Esophagus muscularis mucosa (tissue), 4 donors: ENCODE data around the gene BIN1. TPM values are rescaled to one million over a fixed set of nuclear protein-coding genes. Genes with fewer than 3 reads are reported as not detected.

Experiments used
- DNase-seq: peaks from one replicate; pipeline ENCODE4 v3.0.0-alpha.2; 2017; ENCODE audit errors: extremely low spot score
- H3K27ac ChIP-seq, 4 donors: fragments of 200-600 bp; sonication (generic); replicated peaks in 1 of 4; 1 replicate in 3 of 4; 2 replicates in 1 of 4; pipeline ENCODE4 v1.5.1; 2016 to 2019; ENCODE audit warnings: mild to moderate bottlenecking in 1 of 4
- H3K27me3 ChIP-seq, 4 donors: fragments of 200-600 bp; sonication (generic); one replicate each; pipeline versions ENCODE4 v1.5.1 to v1.6.0; 2016 to 2019
- H3K36me3 ChIP-seq, 4 donors: fragments of 200-600 bp; sonication (generic); one replicate each; pipeline ENCODE4 v1.5.1; 2016 to 2019
- H3K4me1 ChIP-seq, 4 donors: fragments of 200-600 bp; sonication (generic); one replicate each; pipeline ENCODE4 v1.5.1; 2016 to 2019
- H3K4me3 ChIP-seq, 4 donors: fragments of 200-600 bp; sonication (generic); 1 replicate in 2 of 4; 2 replicates in 2 of 4; pipeline ENCODE4 v1.5.1; 2016 to 2019; ENCODE audit warnings: mild to moderate bottlenecking in 4 of 4, moderate library complexity in 1 of 4
- H3K9me3 ChIP-seq, 4 donors: fragments of 200-600 bp; sonication (generic); 1 replicate in 3 of 4; 2 replicates in 1 of 4; pipeline ENCODE4 v1.5.1; 2016 to 2019
- CTCF ChIP-seq, 3 experiments: fragments of 200-600 bp in 2 of 3; fragments of 450-650 bp in 1 of 3; sonication (generic) in 2 of 3; IDR thresholded peaks; one replicate each; pipeline ENCODE4 v1.5.1; 2017 to 2019; ENCODE audit warnings: antibody characterized with exemption in 3 of 3, mild to moderate bottlenecking in 2 of 3, moderate library complexity in 1 of 3
- EP300 ChIP-seq: sonication (generic); formaldehyde crosslinking; IDR thresholded peaks from one replicate; pipeline ENCODE4 v1.6.1; 2017; ENCODE audit warnings: antibody characterized with exemption
- POLR2A ChIP-seq: fragments of 450-650 bp; IDR thresholded peaks from one replicate; pipeline ENCODE4 v1.6.1; 2017; ENCODE audit warnings: antibody characterized with exemption, moderate library complexity, mild to moderate bottlenecking, low read depth
- POLR2AphosphoS5 ChIP-seq, 2 donors: sonication (generic); formaldehyde crosslinking; IDR thresholded peaks; one replicate each; pipeline ENCODE4 v1.6.1; 2017; ENCODE audit warnings: antibody characterized with exemption in 2 of 2
- WGBS: methylation state at CpG from one replicate; pipeline ENCODE4 v1.1.5; 2018; 5-methylcytosine and 5-hydroxymethylcytosine counted together
- intact Hi-C: fragments of 100-400 bp; cut with DNase I; formaldehyde crosslinking; loops from one replicate; pipeline ENCODE4 v1.15.1; 2023
- total RNA-seq, 4 donors: library from RNA; depleted of rRNA; stranded (reverse); fragments of >200 nt; gene quantifications; one replicate each; pipeline versions ENCODE4 v1.1.0 to v1.2.1, GENCODE V29; 2016

Gene BIN1
- total RNA-seq, 4 donors from 2014 or later: 32.4 to 78.2 (median 50.2) TPM

GRCh38 chr2:127139766-127140165, 32.8 kb upstream of the BIN1 start:
- DNase-seq: no peak
- TF ChIP-seq EP300 (no peak), POLR2A (no peak), CTCF (IDR thresholded peaks at IDR 0.05) (no peak), POLR2AphosphoS5 (IDR thresholded peaks at IDR 0.05) (no peak)
- no peaks in the 10 kb centered on the region for H3K36me3 ChIP-seq
- no peak overlapping the region for H3K27ac ChIP-seq
- intact Hi-C loops: no loop called here
- H3K27me3 ChIP-seq: no peaks in the 10 kb centered on the region
- peaks cover 14 to 22% (median 21%) of the 10 kb centered on the region in 4 donors for H3K4me1 ChIP-seq
- H3K9me3 ChIP-seq: no peaks in the 10 kb centered on the region
- 60% methylated on average over 2 of the region's 2 CpGs for WGBS
- no peak overlapping the region for H3K4me3 ChIP-seq

- peaks cover 0 to 7% (median 6%) of the 10 kb centered on the region in 4 donors for H3K4me1 ChIP-seq
- no peak overlapping the region for H3K4me3 ChIP-seq
- no peaks in the 10 kb centered on the region for H3K9me3 ChIP-seq
- intact Hi-C loops: no loop called here
- no peak overlapping the region for H3K27ac ChIP-seq
- 84% methylated on average over 10 of the region's 12 CpGs for WGBS
- H3K27me3 ChIP-seq: no peaks in the 10 kb centered on the region
- TF ChIP-seq CTCF (IDR thresholded peaks at IDR 0.05) (no peak), POLR2A (no peak), EP300 (no peak), POLR2AphosphoS5 (IDR thresholded peaks at IDR 0.05) (no peak)
- DNase-seq: no peak
- H3K36me3 ChIP-seq: no peaks in the 10 kb centered on the region
Measured at GRCh38 chr2:127138281-127138680, 31.3 kb upstream of the BIN1 start.

- H3K27ac ChIP-seq: no peak overlapping the region
- no peaks in the 10 kb centered on the region for H3K36me3 ChIP-seq
- no peak for DNase-seq
- WGBS: 94% methylated on average over 6 of the region's 15 CpGs
- no peak overlapping the region for H3K4me3 ChIP-seq
- intact Hi-C loops: no loop called here
- H3K9me3 ChIP-seq: no peaks in the 10 kb centered on the region
- no peaks in the 10 kb centered on the region for H3K27me3 ChIP-seq
- no peak for TF ChIP-seq EP300
- no peak for TF ChIP-seq CTCF (IDR thresholded peaks at IDR 0.05)
- no peak for TF ChIP-seq POLR2A
- TF ChIP-seq POLR2AphosphoS5 (IDR thresholded peaks at IDR 0.05): no peak
- peaks cover 0 to 1% (median under 1%) of the 10 kb centered on the region in 4 donors for H3K4me1 ChIP-seq
Measured at GRCh38 chr2:127137741-127138140, 30.8 kb upstream of the BIN1 start.

- WGBS: 100% methylated on average over 1 of the region's 12 CpGs
- no peak for DNase-seq
- no peaks in the 10 kb centered on the region for H3K9me3 ChIP-seq
- no peak overlapping the region for H3K4me3 ChIP-seq
- H3K27me3 ChIP-seq: no peaks in the 10 kb centered on the region
- no peaks in the 10 kb centered on the region for H3K36me3 ChIP-seq
- no peaks in the 10 kb centered on the region for H3K4me1 ChIP-seq
- intact Hi-C loops: no loop called here
- no peak for TF ChIP-seq POLR2A
- no peak for TF ChIP-seq CTCF (IDR thresholded peaks at IDR 0.05)
- TF ChIP-seq POLR2AphosphoS5 (IDR thresholded peaks at IDR 0.05): no peak
- no peak for TF ChIP-seq EP300
- H3K27ac ChIP-seq: no peak overlapping the region
Measured at GRCh38 chr2:127137225-127137624, 30.3 kb upstream of the BIN1 start.
